PC-3 (cell line): ENCODE data around the gene RNF130.
"Not testable (repeated sequence)": the region's sequence is repeated elsewhere in the genome, so short reads cannot be mapped to it uniquely, and the experiment has no call there.

Source experiments
- EZH2 ChIP-seq: fragments of 300-600 bp; sonication (generic); IDR thresholded peaks from one replicate; pipeline ENCODE4 v1.6.1; 2017; ENCODE audit warnings: antibody characterized with exemption, mild to moderate bottlenecking, low read length; ENCODE audit not compliant: unreplicated experiment
- TF ChIP-seq, protein P1 (sequence below): fragments of 300-600 bp; sonication (generic); conservative IDR thresholded peaks from 2 replicates; pipeline ENCODE4 v1.5.1; 2017; ENCODE audit warnings: antibody characterized with exemption, low read depth, mild to moderate bottlenecking, low read length

DNA sequence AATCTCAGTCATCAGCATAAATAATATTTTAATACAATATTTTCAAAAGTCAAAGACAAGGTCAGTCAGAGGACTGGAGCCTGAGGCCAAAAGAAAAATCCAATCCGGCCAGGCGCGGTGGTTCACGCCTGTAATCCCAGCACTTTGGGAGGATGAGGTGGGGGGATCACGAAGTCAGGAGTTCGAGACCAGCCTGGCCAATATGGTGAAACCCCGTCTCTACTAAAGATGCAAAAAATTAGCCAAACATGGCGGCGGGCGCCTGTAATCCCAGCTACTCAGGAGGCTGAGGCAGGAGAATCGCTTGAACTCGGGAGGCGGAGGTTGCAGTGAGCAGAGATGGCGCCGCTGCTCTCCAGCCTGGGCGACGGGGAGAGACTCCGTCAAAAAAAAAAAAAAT is 18.1 kb upstream of the RNF130 start:
- not testable (repeated sequence) for TF ChIP-seq EZH2
- TF ChIP-seq, protein P1, sequence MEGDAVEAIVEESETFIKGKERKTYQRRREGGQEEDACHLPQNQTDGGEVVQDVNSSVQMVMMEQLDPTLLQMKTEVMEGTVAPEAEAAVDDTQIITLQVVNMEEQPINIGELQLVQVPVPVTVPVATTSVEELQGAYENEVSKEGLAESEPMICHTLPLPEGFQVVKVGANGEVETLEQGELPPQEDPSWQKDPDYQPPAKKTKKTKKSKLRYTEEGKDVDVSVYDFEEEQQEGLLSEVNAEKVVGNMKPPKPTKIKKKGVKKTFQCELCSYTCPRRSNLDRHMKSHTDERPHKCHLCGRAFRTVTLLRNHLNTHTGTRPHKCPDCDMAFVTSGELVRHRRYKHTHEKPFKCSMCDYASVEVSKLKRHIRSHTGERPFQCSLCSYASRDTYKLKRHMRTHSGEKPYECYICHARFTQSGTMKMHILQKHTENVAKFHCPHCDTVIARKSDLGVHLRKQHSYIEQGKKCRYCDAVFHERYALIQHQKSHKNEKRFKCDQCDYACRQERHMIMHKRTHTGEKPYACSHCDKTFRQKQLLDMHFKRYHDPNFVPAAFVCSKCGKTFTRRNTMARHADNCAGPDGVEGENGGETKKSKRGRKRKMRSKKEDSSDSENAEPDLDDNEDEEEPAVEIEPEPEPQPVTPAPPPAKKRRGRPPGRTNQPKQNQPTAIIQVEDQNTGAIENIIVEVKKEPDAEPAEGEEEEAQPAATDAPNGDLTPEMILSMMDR, result not testable (repeated sequence)
